Activated CD8-positive, alpha-beta memory T cell treated with anti-CD3 and anti-CD28 coated beads for 36 hours (primary cell): Measurements from ENCODE around the gene FGF9. TPM values are rescaled to one million over a fixed set of nuclear protein-coding genes. Genes with fewer than 3 reads are reported as not detected.

ENCODE experiments used
- CTCF ChIA-PET: fragments of 350-600 bp; sonication (Branson Sonifier 250); formaldehyde crosslinking; loops from one replicate; lab custom pipeline; 2021; ENCODE audit warnings: antibody characterized with exemption; lab: Charles Lee
- POLR2A ChIA-PET: fragments of 350-600 bp; sonication (Branson Sonifier 250); formaldehyde crosslinking; loops from one replicate; lab custom pipeline; 2021; ENCODE audit warnings: antibody characterized with exemption; lab: Charles Lee
- total RNA-seq, 2 experiments: library from RNA; stranded (reverse); gene quantifications; one replicate each; pipeline ENCODE4 v1.2.3, GENCODE V29; 2021

Gene FGF9
- total RNA-seq, 2 experiments from 2014 or later = 1.3 to 1.7 TPM

GRCh38 chr13:21672796-21673538 lies 2.1 kb downstream of the FGF9 start:
- ChIA-PET CTCF (no interaction called here), POLR2A (no interaction called here)

GRCh38 chr13:21673539-21673788 lies 2.6 kb downstream of the FGF9 start:
- ChIA-PET POLR2A (interaction anchor here (0.8 kb wide), 1 partner anchor 70 kb away, joined by 3 read pairs; the partner anchor contains the start of gene MICU2), CTCF (no interaction called here)

GRCh38 chr13:21673789-21674489 lies 3.1 kb downstream of the FGF9 start:
- POLR2A ChIA-PET = interaction anchor here (0.8 kb wide), 1 partner anchor 70 kb away, joined by 3 read pairs; the partner anchor contains the start of gene MICU2
- CTCF ChIA-PET = no interaction called here

- CTCF ChIA-PET = no interaction called here
- POLR2A ChIA-PET = no interaction called here
These were observed 3.7 kb downstream of the FGF9 start for GRCh38 chr13:21674490-21675009.

GRCh38 chr13:21675095-21675991 lies 4.5 kb downstream of the FGF9 start:
- CTCF ChIA-PET = interaction anchor here (0.7 to 1.0 kb wide), 3 partner anchors 9 to 369 kb away, joined by 3 read pairs; no protein-coding TSS in a partner anchor
- POLR2A ChIA-PET = no interaction called here

- POLR2A ChIA-PET = no interaction called here
- CTCF ChIA-PET = no interaction called here
These were observed 5.7 kb downstream of the FGF9 start for GRCh38 chr13:21676611-21677021.

GRCh38 chr13:21677075-21677623 lies 6.3 kb downstream of the FGF9 start:
- CTCF ChIA-PET = no interaction called here
- POLR2A ChIA-PET = interaction anchor here (0.6 kb wide), 1 partner anchor 398 kb away, joined by 5 read pairs; no protein-coding TSS in a partner anchor

- CTCF ChIA-PET = no interaction called here
These were observed 12.3 kb downstream of the FGF9 start for GRCh38 chr13:21683034-21683733.

GRCh38 chr13:21684576-21684975 lies 13.7 kb downstream of the FGF9 start:
- ChIA-PET CTCF (interaction anchor here (1.0 kb wide), 1 partner anchor 9 kb away, joined by 3 read pairs; no protein-coding TSS in a partner anchor), POLR2A (no interaction called here)

More at GRCh38 chr13:21683034-21683733, 12.3 kb downstream of the FGF9 start:
- POLR2A ChIA-PET = interaction anchor here (0.5 to 0.8 kb wide), 2 partner anchors 13 to 299 kb away, joined by 3 to 6 read pairs; no protein-coding TSS in a partner anchor

GRCh38 chr13:21685485-21686064 lies 14.7 kb downstream of the FGF9 start:
- CTCF ChIA-PET = no interaction called here
- POLR2A ChIA-PET = no interaction called here

- ChIA-PET CTCF (no interaction called here), POLR2A (no interaction called here)
These were observed 16.0 kb downstream of the FGF9 start for GRCh38 chr13:21686751-21687391.

GRCh38 chr13:21688056-21688455 lies 17.2 kb downstream of the FGF9 start:
- POLR2A ChIA-PET = no interaction called here
- CTCF ChIA-PET = no interaction called here

GRCh38 chr13:21689097-21689496 lies 18.2 kb downstream of the FGF9 start:
- ChIA-PET CTCF (no interaction called here), POLR2A (no interaction called here)

- ChIA-PET CTCF (no interaction called here), POLR2A (no interaction called here)
These were observed 20.1 kb downstream of the FGF9 start for GRCh38 chr13:21690955-21691354.

- CTCF ChIA-PET = no interaction called here
- POLR2A ChIA-PET = no interaction called here
These were observed 20.6 kb downstream of the FGF9 start for GRCh38 chr13:21691500-21691899.

GRCh38 chr13:21691928-21692327 lies 21.1 kb downstream of the FGF9 start:
- ChIA-PET POLR2A (no interaction called here), CTCF (no interaction called here)

GRCh38 chr13:21694831-21695230 lies 24.0 kb downstream of the FGF9 start:
- ChIA-PET CTCF (no interaction called here), POLR2A (no interaction called here)

GRCh38 chr13:21695546-21695945 lies 24.7 kb downstream of the FGF9 start:
- CTCF ChIA-PET = no interaction called here
- POLR2A ChIA-PET = no interaction called here
